ENCODE data around the gene MEIOSIN. TPM values are rescaled to one million over a fixed set of nuclear protein-coding genes. Genes with fewer than 3 reads are reported as not detected.

MEIOSIN gene
- total and polyA plus RNA-seq, 9 of the 15 experiments (the other 6 are each of a cell fraction or from before 2014, with no cell fraction given): 0.06 to 2.0 (median 0.76) TPM

DNA sequence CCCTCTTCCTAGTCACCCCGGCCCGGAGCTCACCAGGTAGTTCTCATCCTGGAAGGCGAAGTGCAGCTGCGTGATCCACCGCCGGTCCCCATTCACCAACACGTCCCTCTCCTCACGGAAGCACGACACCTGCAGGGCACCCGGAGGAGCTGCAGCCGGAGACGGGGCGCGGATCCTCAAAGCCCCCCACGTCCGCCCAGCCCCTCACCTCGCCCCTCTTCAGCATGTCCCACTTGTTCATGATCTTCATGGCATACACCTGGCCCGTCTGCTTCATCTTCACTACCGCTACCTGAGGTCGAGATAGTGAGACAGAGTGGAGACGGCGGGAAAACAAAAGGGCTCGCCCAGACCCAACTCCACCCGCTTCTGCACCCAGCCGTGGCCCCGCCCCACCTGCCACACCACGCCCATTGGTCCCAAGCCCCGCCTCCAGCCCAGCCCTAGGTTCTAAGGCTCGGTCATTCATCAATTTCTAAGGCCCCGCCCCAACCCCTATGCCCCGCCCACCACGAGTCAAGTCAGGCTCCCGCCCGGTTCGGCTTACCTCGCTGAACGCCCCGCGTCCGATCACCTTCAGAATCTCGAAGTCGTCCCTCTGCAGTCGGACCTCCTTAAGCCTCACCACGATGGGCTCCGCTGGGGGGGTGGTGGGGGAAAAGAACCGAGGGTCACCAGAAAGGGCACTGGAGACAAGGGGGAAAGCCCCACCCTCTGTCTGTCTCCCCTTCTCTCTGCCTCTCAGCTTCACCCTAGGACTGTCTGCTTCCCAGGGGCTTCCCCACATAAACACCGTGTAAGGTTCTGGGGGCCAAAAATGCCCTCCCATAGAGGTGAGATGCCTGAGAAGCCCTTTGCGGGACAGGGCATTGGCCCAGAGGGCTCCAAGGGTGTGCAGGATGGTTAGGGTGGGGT, 46.2 kb downstream of the MEIOSIN start (continued):
- TF ChIP-seq, protein P1, sequence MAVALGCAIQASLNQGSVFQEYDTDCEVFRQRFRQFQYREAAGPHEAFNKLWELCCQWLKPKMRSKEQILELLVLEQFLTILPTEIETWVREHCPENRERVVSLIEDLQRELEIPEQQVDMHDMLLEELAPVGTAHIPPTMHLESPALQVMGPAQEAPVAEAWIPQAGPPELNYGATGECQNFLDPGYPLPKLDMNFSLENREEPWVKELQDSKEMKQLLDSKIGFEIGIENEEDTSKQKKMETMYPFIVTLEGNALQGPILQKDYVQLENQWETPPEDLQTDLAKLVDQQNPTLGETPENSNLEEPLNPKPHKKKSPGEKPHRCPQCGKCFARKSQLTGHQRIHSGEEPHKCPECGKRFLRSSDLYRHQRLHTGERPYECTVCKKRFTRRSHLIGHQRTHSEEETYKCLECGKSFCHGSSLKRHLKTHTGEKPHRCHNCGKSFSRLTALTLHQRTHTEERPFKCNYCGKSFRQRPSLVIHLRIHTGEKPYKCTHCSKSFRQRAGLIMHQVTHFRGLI (CRISPR knock-in tag; IDR thresholded peaks at IDR 0.05): no peak
- TF ChIP-seq SUPT5H (IDR thresholded peaks at IDR 0.05) (peak; percentile 74), FOXM1 (IDR thresholded peaks at IDR 0.05; ENCODE audit: low read depth) (no peak), FOXM1 (CRISPR knock-in tag; IDR thresholded peaks at IDR 0.05; ENCODE audit: low read depth) (no peak), TEAD1 (CRISPR knock-in tag; IDR thresholded peaks at IDR 0.05) (no peak), E2F8 (IDR thresholded peaks at IDR 0.05; ENCODE audit: low read depth, partially characterized antibody) (peak; percentile 92), ATF3 (IDR thresholded peaks at IDR 0.05) (no peak), ATF3 (CRISPR knock-in tag; conservative IDR thresholded peaks at IDR 0.05) (peak; percentile 15; the same call in 1 of the 2 replicates), SNAPC5 (CRISPR knock-in tag; IDR thresholded peaks at IDR 0.05) (no peak), NFE2L1 (tag; IDR thresholded peaks at IDR 0.05; ENCODE audit: borderline replicate concordance, low read depth) (no peak), BRCA1 (IDR thresholded peaks at IDR 0.05) (no peak), BRCA1 (CRISPR knock-in tag; IDR thresholded peaks at IDR 0.05) (no peak), RB1 (IDR thresholded peaks at IDR 0.05; ENCODE audit: low read depth) (peak; percentile 99), PHF8 (IDR thresholded peaks at IDR 0.05; ENCODE audit: borderline replicate concordance, low read length) (peak; percentile 45; the same call in 1 of the 2 replicates), BHLHE40 (IDR thresholded peaks at IDR 0.05; ENCODE audit: low read length) (peak; percentile 43; the same call in 1 of the 2 replicates), ZNF12 (CRISPR knock-in tag; IDR thresholded peaks at IDR 0.05) (no peak), ASH1L (IDR thresholded peaks at IDR 0.05; ENCODE audit: borderline replicate concordance, low read depth, partially characterized antibody) (no peak), KDM2B (CRISPR knock-in tag; IDR thresholded peaks at IDR 0.05) (0 out of 2 replicates have a peak, but pooled peaks have one; percentile 20), LCOR (CRISPR knock-in tag; IDR thresholded peaks at IDR 0.05) (no peak), ZNF445 (CRISPR knock-in tag; IDR thresholded peaks at IDR 0.05; ENCODE audit: low read depth) (no peak), RBFOX2 (IDR thresholded peaks at IDR 0.05; ENCODE audit: low read depth, low read length) (peak; percentile 45), HDAC1 (IDR thresholded peaks at IDR 0.05) (peak in 1 of 2 experiments; percentile 71; a peak in 2 of 4 replicates), SMARCA5 (IDR thresholded peaks at IDR 0.05) (no peak), SP1 (CRISPR knock-in tag; IDR thresholded peaks at IDR 0.05) (peak; percentile 66; the same call in 1 of the 2 replicates)
